Measurements from ENCODE around the gene CDC14A.

DNA sequence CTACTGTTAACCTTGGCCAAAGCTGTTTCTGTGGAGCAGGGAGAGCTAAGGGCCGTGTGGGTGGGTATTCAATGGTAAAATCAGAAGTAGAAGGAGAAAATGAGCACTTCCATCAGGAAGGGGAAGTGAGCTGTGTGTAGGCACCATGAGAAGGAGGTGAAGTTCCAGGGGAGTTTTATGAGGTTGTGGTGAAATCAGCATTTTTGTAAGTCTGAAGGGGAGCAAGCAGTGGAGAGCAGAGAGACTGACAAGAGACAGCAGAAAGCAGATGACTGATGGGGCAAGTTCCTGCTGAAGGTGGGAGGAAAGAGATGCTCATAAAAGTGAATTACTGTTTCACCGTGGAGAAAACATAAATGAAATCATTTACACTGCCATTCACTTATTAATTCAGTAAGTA, 183.0 kb downstream of the CDC14A start:
- TF ChIP-seq, protein P1, sequence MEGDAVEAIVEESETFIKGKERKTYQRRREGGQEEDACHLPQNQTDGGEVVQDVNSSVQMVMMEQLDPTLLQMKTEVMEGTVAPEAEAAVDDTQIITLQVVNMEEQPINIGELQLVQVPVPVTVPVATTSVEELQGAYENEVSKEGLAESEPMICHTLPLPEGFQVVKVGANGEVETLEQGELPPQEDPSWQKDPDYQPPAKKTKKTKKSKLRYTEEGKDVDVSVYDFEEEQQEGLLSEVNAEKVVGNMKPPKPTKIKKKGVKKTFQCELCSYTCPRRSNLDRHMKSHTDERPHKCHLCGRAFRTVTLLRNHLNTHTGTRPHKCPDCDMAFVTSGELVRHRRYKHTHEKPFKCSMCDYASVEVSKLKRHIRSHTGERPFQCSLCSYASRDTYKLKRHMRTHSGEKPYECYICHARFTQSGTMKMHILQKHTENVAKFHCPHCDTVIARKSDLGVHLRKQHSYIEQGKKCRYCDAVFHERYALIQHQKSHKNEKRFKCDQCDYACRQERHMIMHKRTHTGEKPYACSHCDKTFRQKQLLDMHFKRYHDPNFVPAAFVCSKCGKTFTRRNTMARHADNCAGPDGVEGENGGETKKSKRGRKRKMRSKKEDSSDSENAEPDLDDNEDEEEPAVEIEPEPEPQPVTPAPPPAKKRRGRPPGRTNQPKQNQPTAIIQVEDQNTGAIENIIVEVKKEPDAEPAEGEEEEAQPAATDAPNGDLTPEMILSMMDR (IDR thresholded peaks at IDR 0.05; ENCODE audit: insufficient read depth, low read length, poor library complexity, severe bottlenecking): no peak
- no peak for TF ChIP-seq EZH2phosphoT487 (conservative IDR thresholded peaks at IDR 0.05; ENCODE audit: low read length)
